Breast epithelium (tissue), 3 donors: ENCODE measurements around the gene ANAPC4.

ENCODE experiments used
- CTCF ChIP-seq, 3 donors: fragments of 450-650 bp; IDR thresholded peaks; one replicate each; pipeline ENCODE4 v1.5.1; 2016 to 2017; ENCODE audit warnings: antibody characterized with exemption in 3 of 3, mild to moderate bottlenecking in 3 of 3, moderate library complexity in 3 of 3
- POLR2A ChIP-seq: fragments of 450-650 bp; IDR thresholded peaks from one replicate; pipeline ENCODE4 v1.6.1; 2016; ENCODE audit warnings: antibody characterized with exemption, mild to moderate bottlenecking, moderate library complexity
- POLR2AphosphoS5 ChIP-seq, 3 donors: sonication (generic); formaldehyde crosslinking; IDR thresholded peaks; one replicate each; pipeline ENCODE4 v1.6.1; 2017; ENCODE audit warnings: antibody characterized with exemption in 3 of 3

- TF ChIP-seq CTCF (IDR thresholded peaks at IDR 0.05) (no peak), POLR2AphosphoS5 (IDR thresholded peaks at IDR 0.05) (no peak), POLR2A (no peak)
These were observed 2.5 kb downstream of the ANAPC4 start for GRCh38 chr4:25379591-25379990.
